Measurements from ENCODE around the gene ZKSCAN5.
A peak's percentile ranks its signal among the peaks of the same experiment; 100 is the strongest.

The ZKSCAN5 gene

GRCh38 chr7:99504603-99505323 lies at the start of gene ZKSCAN5:
ZKSCAN5 (plus strand) TSS chr7:99504662; CDS start chr7:99506045, 1,383 bp downstream.
- peak; percentile 91 to 98 for DNase-seq (ENCODE audit: extremely low read depth in 1 of 2, low read depth in 1 of 2)

GRCh38 chr7:99455874-99456273 lies 48.6 kb upstream of the ZKSCAN5 start:
- no peak for DNase-seq (ENCODE audit: extremely low read depth in 1 of 2, low read depth in 1 of 2)

- no peak for DNase-seq (ENCODE audit: extremely low read depth in 1 of 2, low read depth in 1 of 2)
These were observed 48.2 kb upstream of the ZKSCAN5 start for GRCh38 chr7:99456288-99456687.

- no peak for DNase-seq (ENCODE audit: extremely low read depth in 1 of 2, low read depth in 1 of 2)
These were observed 47.3 kb upstream of the ZKSCAN5 start for GRCh38 chr7:99457050-99457649.

GRCh38 chr7:99457650-99458493 lies 46.6 kb upstream of the ZKSCAN5 start:
- DNase-seq (ENCODE audit: extremely low read depth in 1 of 2, low read depth in 1 of 2), result no peak

- no peak for DNase-seq (ENCODE audit: extremely low read depth in 1 of 2, low read depth in 1 of 2)
These were observed 45.4 kb upstream of the ZKSCAN5 start for GRCh38 chr7:99459087-99459486.

- DNase-seq (ENCODE audit: extremely low read depth in 1 of 2, low read depth in 1 of 2), result no peak
These were observed 43.8 kb upstream of the ZKSCAN5 start for GRCh38 chr7:99460651-99461050.

- DNase-seq (ENCODE audit: extremely low read depth in 1 of 2, low read depth in 1 of 2), result no peak
These were observed 43.2 kb upstream of the ZKSCAN5 start for GRCh38 chr7:99461221-99461620.

GRCh38 chr7:99465421-99465768 lies 39.1 kb upstream of the ZKSCAN5 start:
- DNase-seq (ENCODE audit: extremely low read depth in 1 of 2, low read depth in 1 of 2), result no peak

GRCh38 chr7:99468336-99468918 lies 36.0 kb upstream of the ZKSCAN5 start:
- no peak for DNase-seq (ENCODE audit: extremely low read depth in 1 of 2, low read depth in 1 of 2)

GRCh38 chr7:99469381-99470065 lies 34.9 kb upstream of the ZKSCAN5 start:
- no peak for DNase-seq (ENCODE audit: extremely low read depth in 1 of 2, low read depth in 1 of 2)

GRCh38 chr7:99472561-99473314 lies 31.7 kb upstream of the ZKSCAN5 start, which contains the start of gene ZNF789:
ZNF789 (plus strand) TSS chr7:99472890; CDS start chr7:99476457, 3,567 bp downstream.
- DNase-seq (ENCODE audit: extremely low read depth in 1 of 2, low read depth in 1 of 2), result peak; percentile 97

- no peak for DNase-seq (ENCODE audit: extremely low read depth in 1 of 2, low read depth in 1 of 2)
These were observed 31.2 kb upstream of the ZKSCAN5 start for GRCh38 chr7:99473315-99473596.

- DNase-seq (ENCODE audit: extremely low read depth in 1 of 2, low read depth in 1 of 2), result no peak
These were observed 28.4 kb upstream of the ZKSCAN5 start for GRCh38 chr7:99476107-99476506.

GRCh38 chr7:99478464-99479440 lies 25.7 kb upstream of the ZKSCAN5 start:
- DNase-seq (ENCODE audit: extremely low read depth in 1 of 2, low read depth in 1 of 2), result no peak

GRCh38 chr7:99485094-99485493 lies 19.4 kb upstream of the ZKSCAN5 start:
- DNase-seq (ENCODE audit: extremely low read depth in 1 of 2, low read depth in 1 of 2), result no peak

- DNase-seq (ENCODE audit: extremely low read depth in 1 of 2, low read depth in 1 of 2), result no peak
These were observed 15.2 kb upstream of the ZKSCAN5 start for GRCh38 chr7:99489235-99489634.

- no peak for DNase-seq (ENCODE audit: extremely low read depth in 1 of 2, low read depth in 1 of 2)
These were observed 13.6 kb upstream of the ZKSCAN5 start for GRCh38 chr7:99490878-99491277.

- no peak for DNase-seq (ENCODE audit: extremely low read depth in 1 of 2, low read depth in 1 of 2)
These were observed 10.6 kb upstream of the ZKSCAN5 start for GRCh38 chr7:99493823-99494222.
